Activated CD4-positive, CD25-positive, alpha-beta regulatory T cell treated with anti-CD3 and anti-CD28 coated beads, Interleukin-2, amount 50 U/mL, for 16 hours (primary cell): Measurements from ENCODE around the gene TYW1B.
"Not testable (repeated sequence)": the region's sequence is repeated elsewhere in the genome, so short reads cannot be mapped to it uniquely, and the experiment has no call there.

ENCODE experiments used
- DNase-seq: peaks from one replicate; pipeline ENCODE4 v3.0.0-alpha.2; 2020; ENCODE audit warnings: low read depth, low spot score

Gene TYW1B

DNA sequence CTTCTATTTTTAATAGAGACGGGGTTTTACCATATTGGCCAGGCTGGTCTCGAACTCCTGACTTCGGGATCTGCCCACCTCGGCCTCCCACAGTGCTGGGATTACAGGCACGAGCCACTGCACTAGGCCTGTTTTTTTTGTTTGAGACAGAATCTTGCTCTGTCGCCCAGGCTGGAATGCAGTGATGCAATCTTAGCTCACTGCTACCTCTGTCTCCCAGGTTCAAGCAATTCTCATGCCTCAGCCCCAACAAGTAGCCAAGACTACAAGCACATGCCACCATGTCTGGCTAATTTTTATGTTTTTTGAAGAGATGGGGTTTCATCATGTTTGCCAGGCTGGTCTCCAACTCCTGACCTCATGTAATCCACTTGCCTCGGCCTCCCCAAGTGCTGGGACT, 73.7 kb downstream of the TYW1B start:
- DNase-seq = no peak

DNA sequence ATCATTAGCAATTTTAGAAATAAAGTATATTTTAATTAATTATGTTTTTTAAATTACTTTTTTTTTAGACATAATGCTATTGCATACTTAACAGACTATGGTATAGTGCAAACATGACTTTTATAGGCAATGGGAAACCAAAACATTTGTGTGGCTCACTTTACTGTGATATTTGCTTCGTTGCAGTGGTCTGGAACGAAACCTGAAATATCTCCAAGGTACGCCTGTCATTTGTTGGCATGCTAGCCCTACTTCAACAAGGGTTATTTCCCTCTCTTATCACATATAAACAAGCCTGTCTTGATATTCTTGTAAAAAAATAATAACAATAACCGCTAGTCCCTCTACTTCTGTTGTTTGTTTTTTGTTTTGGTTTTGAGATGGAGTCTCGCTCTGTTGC, 74.2 kb downstream of the TYW1B start:
- DNase-seq = no peak

DNA sequence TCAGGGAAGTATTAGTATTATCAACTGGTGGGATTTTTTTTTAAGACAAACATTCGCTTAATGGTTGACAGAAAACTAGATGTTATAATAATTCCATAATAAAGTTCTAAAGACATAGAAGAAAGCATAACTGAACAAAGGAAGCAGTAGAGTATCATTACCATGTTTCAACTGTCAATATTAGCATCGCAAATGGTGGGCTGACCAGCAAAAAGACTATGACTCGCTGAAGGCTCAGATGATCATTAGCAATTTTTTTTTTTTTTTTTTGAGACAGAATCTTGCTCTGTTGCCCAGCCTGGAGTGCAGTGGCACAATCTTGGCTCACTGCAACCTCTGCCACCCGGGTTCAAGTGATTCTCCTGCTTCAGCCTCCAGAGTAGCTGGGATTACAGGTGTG, 74.8 kb downstream of the TYW1B start:
- not testable (repeated sequence) for DNase-seq

DNA sequence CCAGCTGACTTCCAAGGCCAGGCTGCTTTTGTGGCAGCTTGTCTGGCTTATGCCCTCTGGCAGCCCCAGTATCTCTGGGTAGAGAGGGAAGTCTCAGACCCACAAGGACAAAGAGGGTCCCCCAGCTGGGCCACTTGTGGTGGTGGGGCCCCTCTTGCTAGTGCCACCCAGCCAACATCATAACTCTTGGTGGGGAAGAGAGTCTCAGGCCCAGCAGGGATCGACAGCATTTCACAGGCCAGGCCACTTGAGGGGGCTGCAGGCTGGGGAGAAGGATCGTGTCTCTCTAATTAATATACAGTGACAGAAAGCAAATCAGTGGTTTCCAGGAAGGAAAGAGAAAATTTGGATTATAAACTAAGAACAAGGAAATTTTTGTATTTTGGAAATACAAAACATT, 76.0 kb downstream of the TYW1B start:
- no peak for DNase-seq

DNA sequence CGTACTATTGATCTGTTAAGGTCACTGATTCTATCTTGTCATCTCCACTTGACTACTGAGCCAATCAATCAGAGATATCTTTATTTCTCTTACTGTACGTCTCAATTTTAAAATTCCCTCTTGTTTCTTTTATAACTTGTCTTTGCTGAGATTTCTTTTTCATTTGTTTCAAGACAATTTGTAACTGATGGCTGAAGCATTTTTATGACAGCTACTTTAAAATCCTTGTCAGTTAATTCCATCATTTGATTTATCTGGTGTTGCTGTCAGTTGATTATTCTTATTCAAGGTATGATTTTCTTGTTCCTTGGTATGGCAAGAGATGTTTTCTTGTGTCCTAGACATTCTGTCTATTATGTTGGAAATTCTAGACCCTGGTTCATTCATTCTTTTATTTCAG, 76.6 kb downstream of the TYW1B start:
- no peak for DNase-seq

DNA sequence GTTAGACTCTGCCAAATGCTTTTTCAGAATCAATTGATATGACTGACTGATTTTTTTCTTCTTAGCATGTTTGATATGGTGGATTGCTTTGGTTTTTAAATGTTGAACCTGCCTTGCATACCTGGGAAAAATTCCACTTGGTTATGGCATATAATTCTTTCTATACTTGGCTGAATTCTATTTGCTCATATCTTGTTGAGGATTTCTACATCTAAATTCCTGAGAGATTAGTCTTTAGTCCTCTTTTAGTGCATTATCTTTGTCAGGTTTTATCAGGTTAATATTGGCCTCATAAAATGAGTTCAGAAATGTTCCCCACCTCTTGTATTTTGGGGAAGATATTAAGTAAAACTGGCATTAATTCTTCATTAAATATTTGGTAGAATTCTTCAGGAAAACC, 79.4 kb downstream of the TYW1B start:
- DNase-seq = not testable (repeated sequence)

DNA sequence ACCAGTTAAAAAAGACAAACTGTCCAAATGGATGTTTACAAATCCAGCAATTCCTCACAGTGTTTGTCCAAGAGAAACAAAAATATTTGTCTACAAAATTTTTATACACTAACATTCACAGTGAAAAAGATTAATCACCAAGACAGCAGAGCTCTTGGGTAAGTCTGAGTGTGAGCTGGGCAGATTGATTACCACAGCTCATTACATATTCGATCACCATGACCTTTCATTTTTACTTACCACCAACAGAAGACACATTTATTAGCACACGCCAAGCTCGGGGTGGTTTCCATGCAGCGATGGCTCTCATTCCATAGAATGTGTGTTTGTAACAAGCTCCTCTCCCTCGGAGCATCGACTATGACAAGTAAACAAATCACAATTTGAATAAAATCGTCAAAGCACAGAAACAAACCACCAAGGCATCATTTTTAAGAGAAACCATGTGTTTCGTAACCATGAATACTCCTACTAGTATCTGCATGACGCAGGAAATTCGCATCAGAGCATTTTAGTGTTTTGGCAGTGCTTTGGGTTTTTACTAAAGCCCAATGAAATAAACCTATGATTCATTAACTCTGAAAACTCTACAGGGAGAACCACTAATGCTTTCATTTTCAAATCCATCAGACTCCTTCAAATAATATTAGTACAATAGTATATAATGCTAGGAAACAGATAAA, 83.6 kb downstream of the TYW1B start:
- DNase-seq = not testable (repeated sequence)

DNA sequence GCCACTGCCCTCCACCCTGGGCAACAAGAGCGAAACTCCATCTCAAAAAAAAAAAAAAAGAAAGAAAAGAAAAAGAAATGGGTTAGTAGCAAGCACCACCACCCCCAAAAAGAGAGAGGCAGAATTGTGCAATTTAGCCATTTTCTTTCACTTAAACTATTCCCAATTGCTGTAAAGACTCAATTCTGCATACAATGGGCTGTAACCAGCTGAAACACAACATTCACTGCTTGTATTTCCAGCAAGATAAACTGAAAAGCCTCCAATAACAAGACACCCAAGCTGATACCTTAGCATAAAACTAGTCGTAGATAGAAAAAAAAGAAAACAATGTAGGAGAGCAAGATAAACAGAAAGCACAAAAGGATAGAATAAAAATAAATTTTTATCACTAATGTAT, 84.2 kb downstream of the TYW1B start:
- DNase-seq = not testable (repeated sequence)

DNA sequence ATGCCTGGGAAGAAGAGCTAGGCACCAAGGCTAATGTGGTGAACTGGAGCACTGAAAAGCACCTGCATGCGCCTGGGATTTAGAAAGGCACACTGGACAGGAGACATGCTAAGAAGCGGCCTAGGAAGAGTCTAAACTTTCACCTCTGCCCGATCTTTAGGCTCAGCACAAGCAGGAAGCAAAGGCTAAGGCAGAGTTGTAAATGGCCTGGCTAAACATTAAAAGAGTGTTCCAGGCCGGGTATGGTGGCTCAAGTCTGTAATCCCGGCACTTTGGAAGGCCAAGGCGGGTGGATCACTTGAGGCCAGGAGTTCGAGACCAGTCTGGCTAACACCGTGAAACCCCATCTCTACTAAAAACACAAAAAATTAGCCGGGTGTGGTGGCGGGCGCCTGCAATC, 88.3 kb downstream of the TYW1B start:
- DNase-seq = not testable (repeated sequence)

DNA sequence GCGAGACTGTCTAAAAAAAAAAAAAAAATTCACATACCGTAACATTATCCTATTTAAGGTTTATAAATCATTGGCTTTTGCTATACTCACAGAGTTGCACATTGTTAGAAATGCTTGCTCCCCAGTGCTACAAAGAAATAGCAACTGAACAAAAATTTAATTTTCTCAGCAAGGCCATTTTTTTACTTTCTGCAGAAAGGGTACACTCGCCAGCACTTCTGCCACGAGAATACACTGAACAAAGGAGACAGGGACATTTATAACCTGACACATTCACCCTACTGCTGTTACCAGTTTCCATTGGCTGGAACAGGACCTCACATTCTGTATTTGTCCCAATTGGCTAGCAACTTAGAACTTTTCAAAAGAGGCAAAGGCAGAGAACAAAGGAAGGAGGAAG, 92.1 kb downstream of the TYW1B start:
- not testable (repeated sequence) for DNase-seq

DNA sequence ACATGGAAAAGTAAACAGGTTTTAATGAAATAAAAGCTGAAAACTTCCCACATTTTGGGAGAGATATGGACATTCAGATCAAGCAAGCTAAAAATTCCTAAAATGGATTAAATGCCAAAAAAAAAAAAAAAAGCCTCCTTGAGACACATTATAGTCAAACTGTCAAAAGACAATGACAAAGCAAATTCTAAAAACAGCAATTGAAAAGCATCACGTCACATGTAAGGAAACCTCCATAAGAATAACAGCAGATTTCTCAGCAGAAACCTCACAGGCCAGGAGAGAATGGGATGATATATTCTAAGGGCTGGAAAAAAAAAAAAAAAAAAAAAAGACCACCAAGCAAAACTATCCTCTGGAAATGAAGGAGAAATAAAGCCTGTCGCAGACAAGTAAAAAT, 97.2 kb downstream of the TYW1B start:
- DNase-seq = not testable (repeated sequence)

DNA sequence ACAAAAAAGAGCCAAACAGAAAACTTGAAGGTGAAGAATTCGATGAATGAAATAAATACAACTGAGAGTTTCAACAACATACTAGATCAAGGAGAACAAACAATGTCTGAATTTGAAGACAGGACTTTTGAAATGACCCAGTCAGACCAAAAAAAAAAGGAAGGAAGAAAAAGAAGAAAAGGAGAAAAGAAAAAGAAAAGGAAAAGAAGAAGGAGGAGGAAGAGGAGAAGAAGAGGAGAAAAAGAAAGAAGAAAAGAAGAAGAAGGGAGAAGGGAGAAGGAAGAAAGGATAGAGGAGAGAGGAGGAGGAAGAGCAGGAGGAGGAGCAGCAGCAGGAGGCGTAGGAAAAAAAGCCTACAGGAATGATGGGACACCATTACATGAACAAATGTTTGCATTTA, 97.6 kb downstream of the TYW1B start:
- not testable (repeated sequence) for DNase-seq

DNA sequence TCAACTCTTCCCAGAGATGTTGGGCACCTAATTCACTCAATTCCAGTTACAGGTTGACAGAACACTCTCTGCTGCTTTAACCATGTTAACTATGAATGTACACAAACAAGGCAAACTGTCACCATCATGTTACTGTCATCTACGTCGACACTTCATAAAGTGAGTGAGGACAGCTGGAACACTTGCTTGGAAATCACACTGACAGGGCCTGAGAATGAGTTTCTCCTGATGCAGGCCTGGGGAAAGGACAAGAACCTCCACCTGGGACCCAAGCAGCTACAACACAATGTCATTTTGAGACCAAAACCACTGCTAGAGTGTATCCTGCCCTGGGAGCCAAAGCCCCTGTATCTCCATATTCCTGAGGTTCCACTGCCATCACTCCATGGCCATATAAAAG, 98.9 kb downstream of the TYW1B start:
- DNase-seq = not testable (repeated sequence)

DNA sequence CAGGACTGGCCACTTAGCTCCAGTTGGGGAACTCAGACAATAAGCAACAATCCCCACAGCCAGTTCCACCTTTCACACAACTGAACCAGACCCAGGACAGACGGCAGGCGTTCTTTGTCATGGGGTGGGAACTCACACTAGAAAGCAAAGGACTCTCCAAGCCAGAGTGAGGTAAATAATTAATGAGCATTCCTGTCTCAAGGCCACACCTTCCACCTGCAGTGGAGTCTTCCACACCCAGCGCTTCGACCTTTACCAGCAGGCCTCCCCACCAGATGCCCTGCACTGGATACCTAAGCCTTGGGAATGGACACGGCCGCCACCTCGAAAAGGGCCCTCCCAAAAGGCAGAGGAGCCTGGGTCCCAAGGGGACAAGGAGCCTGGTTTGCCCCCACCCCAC, 105.3 kb downstream of the TYW1B start:
- not testable (repeated sequence) for DNase-seq

DNA sequence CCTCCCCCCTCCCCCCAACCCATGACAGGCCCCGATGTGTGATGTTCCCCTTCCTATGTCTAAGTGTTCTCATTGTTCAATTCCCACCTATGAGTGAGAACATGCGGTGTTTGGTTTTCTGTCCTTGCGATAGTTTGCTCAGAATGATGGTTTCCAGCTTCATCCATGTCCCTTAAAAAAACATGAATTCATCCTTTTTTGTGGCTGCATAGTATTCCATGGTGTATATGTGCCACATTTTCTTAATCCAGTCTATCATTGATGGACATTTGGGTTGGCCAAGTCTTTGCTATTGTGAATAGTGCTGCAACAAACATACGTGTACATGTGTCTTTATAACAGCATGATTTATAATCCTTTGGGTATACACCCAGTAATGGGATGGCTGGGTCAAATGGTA, 107.1 kb downstream of the TYW1B start:
- DNase-seq = not testable (repeated sequence)

DNA sequence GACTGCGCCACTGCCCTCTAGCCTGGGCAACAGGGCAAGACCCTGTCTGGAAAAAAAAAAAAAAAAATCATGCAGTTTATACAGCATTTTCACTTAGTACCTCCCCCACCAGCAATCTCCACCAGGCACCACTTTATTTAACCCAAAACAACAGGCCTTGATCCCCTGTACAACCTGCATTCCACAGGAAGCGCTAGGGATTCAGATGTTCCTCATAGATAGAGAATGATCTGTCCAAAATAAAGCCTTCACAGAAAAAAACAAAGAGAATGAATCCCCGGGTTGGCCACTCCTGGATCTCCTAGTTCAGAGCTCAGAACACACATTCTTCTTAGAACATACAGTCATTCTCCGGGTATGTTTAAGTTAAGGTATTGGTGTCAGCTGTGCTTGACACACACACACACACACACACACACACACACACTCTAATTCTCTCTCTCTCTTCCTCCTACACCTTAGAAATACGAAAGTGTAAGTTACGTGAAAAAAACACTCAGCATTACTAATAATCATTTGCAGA, 110.7 kb downstream of the TYW1B start:
- DNase-seq = not testable (repeated sequence)

DNA sequence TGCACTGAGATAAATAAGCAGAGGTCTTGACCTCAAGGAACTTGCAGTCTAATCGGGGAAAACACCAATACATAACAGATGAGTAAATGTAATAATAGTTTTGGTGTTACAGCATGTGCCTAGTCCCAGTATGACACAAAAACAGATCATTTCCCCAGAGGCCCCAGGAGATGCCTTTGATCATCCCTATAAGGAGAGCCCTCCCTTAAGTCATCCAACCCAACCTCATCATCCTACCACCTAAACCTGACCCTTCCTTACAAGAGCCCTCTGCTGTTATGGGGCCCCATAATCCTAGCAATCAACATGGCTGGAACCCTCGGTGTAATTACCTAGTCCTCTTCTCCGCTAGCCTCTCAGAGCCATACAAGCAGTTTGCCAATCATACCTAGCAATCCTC, 116.1 kb downstream of the TYW1B start:
- DNase-seq = not testable (repeated sequence)

DNA sequence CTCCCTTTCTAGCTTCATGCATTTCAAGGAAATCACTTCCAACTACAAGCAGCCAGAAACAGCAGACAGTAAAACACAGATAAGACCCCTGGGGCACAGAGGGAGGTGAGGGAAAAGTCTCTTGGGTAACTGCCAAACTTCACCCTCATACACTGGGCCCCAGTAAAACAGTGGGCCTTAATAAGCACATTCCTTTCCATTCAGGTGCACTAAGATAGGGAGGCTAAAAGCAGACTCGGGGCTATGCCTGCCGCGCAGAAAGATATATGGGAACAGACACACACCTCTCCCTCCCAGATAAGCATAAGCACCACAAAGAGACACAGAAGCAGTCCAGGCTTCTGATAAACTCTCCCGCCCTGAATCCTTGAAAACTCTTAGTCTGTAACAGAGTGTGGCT, 117.0 kb downstream of the TYW1B start:
- no peak for DNase-seq

DNA sequence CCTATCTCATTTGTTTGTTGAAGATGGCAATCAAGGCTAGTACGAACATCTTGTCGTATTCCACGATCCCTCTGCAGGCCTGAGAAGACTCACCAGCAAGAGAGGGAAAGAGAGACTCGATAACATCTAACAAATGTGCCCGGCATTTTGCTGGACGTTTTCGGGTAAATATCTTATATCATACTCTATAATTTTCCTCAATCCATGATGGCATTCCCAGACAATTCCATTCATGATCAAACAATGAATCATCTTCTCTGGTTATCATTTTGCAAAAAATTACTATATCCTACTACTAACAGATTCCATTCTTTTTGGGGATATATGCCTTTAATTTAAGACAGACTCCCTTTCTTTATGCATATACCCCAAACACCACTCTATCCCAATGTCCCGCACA, 118.1 kb downstream of the TYW1B start:
- no peak for DNase-seq

DNA sequence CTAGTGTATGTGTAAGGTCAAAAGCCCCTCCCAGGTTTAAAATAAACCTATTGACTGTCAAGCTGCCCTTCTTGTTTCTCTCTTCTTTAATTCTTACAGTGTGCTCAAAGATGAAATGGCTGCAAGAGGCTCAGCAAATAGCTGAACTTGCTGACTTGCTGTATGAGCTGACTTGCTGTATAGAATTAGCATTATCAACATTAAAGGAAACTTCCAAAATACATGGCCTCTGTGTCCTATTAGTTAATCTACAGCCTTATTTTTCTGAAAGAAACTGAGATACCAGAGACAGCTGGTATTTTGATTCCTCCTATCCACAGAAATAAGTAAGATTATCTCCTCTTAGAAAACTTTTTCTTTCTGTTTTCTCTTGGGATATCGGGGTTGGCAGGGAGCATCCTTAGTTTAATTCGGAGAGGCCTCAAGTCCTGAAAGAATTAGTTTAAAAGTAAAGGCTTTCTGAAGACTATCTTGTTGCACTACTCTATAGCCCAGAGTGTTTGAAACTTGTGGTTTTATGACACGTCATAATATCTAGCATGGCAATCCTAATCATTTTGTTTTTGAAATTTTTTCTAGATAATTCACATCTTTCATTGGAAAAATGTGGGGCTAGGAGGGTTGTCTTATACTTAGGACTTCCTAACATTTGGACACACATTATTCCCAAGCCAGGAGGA, 119.5 kb downstream of the TYW1B start:
- not testable (repeated sequence) for DNase-seq

DNA sequence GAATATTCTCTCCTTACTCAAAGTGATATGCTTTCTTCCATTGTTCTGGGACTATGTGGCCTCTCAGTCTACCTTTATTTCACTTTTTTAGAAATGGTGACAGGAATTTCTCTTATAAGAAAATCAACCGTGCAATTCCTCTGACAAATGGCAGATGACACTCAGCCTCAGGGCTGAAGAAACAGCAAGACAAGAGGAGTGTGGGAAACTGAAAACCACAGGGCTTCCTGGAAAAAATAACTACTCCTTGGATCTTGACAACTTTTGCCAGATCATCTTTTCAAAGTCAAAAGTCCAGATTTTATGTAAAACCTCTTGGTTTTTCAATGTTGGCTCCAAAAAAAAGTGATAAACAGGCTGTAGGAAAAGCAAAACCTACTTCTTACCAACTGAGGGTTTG, 121.5 kb downstream of the TYW1B start:
- no peak for DNase-seq

DNA sequence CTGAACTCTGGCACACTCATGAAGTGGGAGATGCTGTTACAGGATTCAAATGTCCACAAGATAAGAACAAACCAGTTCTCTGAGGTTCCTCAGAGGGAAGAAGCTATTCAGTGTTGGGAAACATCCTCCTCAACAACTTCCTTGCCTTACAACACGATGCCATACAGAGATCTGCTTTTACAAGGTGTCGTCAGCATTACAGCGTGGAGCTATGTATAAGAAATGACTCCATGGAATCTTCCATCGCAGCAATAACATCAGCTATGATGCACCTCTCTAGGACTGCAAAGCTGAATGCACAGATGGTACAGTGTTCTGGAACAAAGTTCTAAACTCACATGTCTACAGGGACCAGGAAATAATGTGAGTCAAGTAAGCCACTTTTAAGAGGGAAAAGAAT, 122.3 kb downstream of the TYW1B start:
- not testable (repeated sequence) for DNase-seq

DNA sequence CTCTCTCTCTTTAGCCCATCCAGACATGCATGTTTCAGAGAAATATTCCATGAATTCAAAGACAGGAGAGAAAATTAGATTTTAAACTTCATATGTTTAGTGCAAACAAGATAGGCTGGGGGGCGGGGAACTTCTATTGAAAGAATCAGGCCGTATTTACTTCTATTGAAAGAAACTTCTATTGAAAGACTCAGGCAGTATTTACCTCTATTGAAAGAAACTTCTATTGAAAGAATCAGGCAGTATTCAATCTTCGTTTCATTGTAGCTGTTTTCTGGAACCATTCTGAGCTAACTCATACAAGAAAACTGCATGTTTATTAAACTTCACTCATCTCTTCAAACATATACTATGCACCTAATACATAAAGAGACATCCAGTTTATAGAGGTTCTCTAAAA, 123.1 kb downstream of the TYW1B start:
- no peak for DNase-seq
